CD4-positive, alpha-beta memory T cell (primary cell): ENCODE data around the gene FANK1. TPM values are rescaled to one million over a fixed set of nuclear protein-coding genes. Genes with fewer than 3 reads are reported as not detected.
"Not testable (repeated sequence)": the region's sequence is repeated elsewhere in the genome, so short reads cannot be mapped to it uniquely, and the experiment has no call there.

Source experiments
- CTCF ChIA-PET: fragments of 350-600 bp; sonication (Branson Sonifier 250); formaldehyde crosslinking; loops from one replicate; lab custom pipeline; 2021; ENCODE audit warnings: inconsistent platforms; ENCODE audit not compliant: partially characterized antibody; lab: Charles Lee
- POLR2A ChIA-PET: fragments of 350-600 bp; sonication (Branson Sonifier 250); formaldehyde crosslinking; loops from one replicate; lab custom pipeline; 2021; ENCODE audit not compliant: partially characterized antibody; lab: Charles Lee
- DNase-seq, 5 donors: peaks; one replicate each; pipeline versions ENCODE4 v3.0.0 to v3.0.0-alpha.2; 2020 to 2022; ENCODE audit warnings: mixed read lengths in 1 of 5
- H3K27ac ChIP-seq: one replicate; pipeline ENCODE4 v1.7.0; 2013; ENCODE audit warnings: low read depth, low read length
- H3K27me3 ChIP-seq: 2 replicates; pipeline ENCODE4 v1.7.0; 2013; ENCODE audit warnings: mild to moderate bottlenecking, low read length, moderate library complexity; ENCODE audit not compliant: insufficient read depth
- H3K36me3 ChIP-seq: 2 replicates; pipeline ENCODE4 v1.7.0; 2013; ENCODE audit warnings: mild to moderate bottlenecking, low read length, moderate library complexity; ENCODE audit not compliant: insufficient read depth
- H3K4me1 ChIP-seq: 2 replicates; pipeline ENCODE4 v1.7.0; 2013; ENCODE audit warnings: mild to moderate bottlenecking, low read length, moderate library complexity; ENCODE audit not compliant: insufficient read depth
- H3K4me3 ChIP-seq, 2 donors: one replicate each; pipeline ENCODE4 v1.7.0; 2013; ENCODE audit warnings: low read length in 2 of 2, mild to moderate bottlenecking in 1 of 2
- H3K9me3 ChIP-seq, 2 donors: one replicate each; pipeline ENCODE4 v1.7.0; 2013; ENCODE audit warnings: low read length in 2 of 2, control low read depth in 1 of 2; ENCODE audit not compliant: control insufficient read depth in 1 of 2
- H3K27ac Mint-ChIP-seq, 7 donors: one replicate each; pipeline ENCODE4 v1.8.0; 2020 to 2021; ENCODE audit warnings: mixed read lengths in 7 of 7, mild to moderate bottlenecking in 6 of 7, inconsistent platforms in 3 of 7, moderate library complexity in 3 of 7
- H3K27me3 Mint-ChIP-seq, 2 donors: one replicate each; pipeline ENCODE4 v1.8.0; 2020 to 2021; ENCODE audit warnings: mixed read lengths in 2 of 2
- H3K36me3 Mint-ChIP-seq, 2 donors: one replicate each; pipeline ENCODE4 v1.8.0; 2020 to 2021; ENCODE audit warnings: mixed read lengths in 2 of 2, inconsistent platforms in 1 of 2, mild to moderate bottlenecking in 1 of 2
- H3K4me1 Mint-ChIP-seq, 4 donors: one replicate each; pipeline ENCODE4 v1.8.0; 2020 to 2021; ENCODE audit warnings: mixed read lengths in 4 of 4, mild to moderate bottlenecking in 1 of 4
- H3K4me3 Mint-ChIP-seq, 8 donors: one replicate each; pipeline ENCODE4 v1.8.0; 2020 to 2021; ENCODE audit warnings: mixed read lengths in 8 of 8, mild to moderate bottlenecking in 7 of 8, moderate library complexity in 6 of 8, inconsistent platforms in 3 of 8
- H3K9me3 Mint-ChIP-seq, 8 donors: one replicate each; pipeline ENCODE4 v1.8.0; 2020 to 2021; ENCODE audit warnings: mixed read lengths in 8 of 8, mild to moderate bottlenecking in 5 of 8, inconsistent platforms in 3 of 8, moderate library complexity in 1 of 8
- intact Hi-C: fragments of 100-400 bp; cut with micrococcal nuclease; formaldehyde crosslinking; loops from one replicate; pipeline ENCODE4 v1.15.1; 2023
- polyA plus RNA-seq, 2 donors: library from polyadenylated mRNA; unstranded; fragments of 300-500 nt; fragmentation: Illumina TruSeq; gene quantifications; one replicate each; pipeline ENCODE4 v1.2.3, GENCODE V29; 2021
- total RNA-seq, 2 experiments: library from RNA; stranded (reverse); gene quantifications; one replicate each; pipeline ENCODE4 v1.2.3, GENCODE V29; 2021

Gene FANK1
- total and polyA plus RNA-seq, 4 experiments from 2014 or later = 0.72 to 0.99 TPM; not detected in 2

- H3K4me1 ChIP-seq = no peaks in the 10 kb centered on the region
- H3K9me3 Mint-ChIP-seq = peaks cover 0 to 17% (median 8%) of the 10 kb centered on the region in 8 donors
- peaks cover 0 to 1% of the 10 kb centered on the region in 2 donors for H3K27me3 Mint-ChIP-seq
- H3K27ac Mint-ChIP-seq = no peak overlapping the region
- H3K4me3 Mint-ChIP-seq = no peak overlapping the region
- H3K36me3 Mint-ChIP-seq = peaks cover 3 to 25% of the 10 kb centered on the region in 2 donors
- no peaks in the 10 kb centered on the region for H3K4me1 Mint-ChIP-seq
- no peak overlapping the region for H3K4me3 ChIP-seq
- POLR2A ChIA-PET = no interaction called here
- H3K36me3 ChIP-seq = no peaks in the 10 kb centered on the region
- no peak for DNase-seq
- H3K27me3 ChIP-seq = no peaks in the 10 kb centered on the region
- no peaks in the 10 kb centered on the region for H3K9me3 ChIP-seq
- no peak overlapping the region for H3K27ac ChIP-seq
- CTCF ChIA-PET = no interaction called here
- intact Hi-C loops = no loop called here
Measured at GRCh38 chr10:125878957-125879835, 17.2 kb upstream of the FANK1 start.

- Mint-ChIP-seq H3K9me3 (peaks cover 0 to 14% (median 7%) of the 10 kb centered on the region in 8 donors), H3K27me3 (peaks cover 0 to 1% of the 10 kb centered on the region in 2 donors), H3K36me3 (peaks cover 3 to 17% of the 10 kb centered on the region in 2 donors), H3K27ac (no peak overlapping the region), H3K4me1 (no peaks in the 10 kb centered on the region), H3K4me3 (no peak overlapping the region)
- ChIA-PET CTCF (no interaction called here), POLR2A (no interaction called here)
- Histone ChIP-seq H3K36me3 (no peaks in the 10 kb centered on the region), H3K27me3 (no peaks in the 10 kb centered on the region), H3K9me3 (no peaks in the 10 kb centered on the region), H3K4me3 (no peak overlapping the region), H3K4me1 (no peaks in the 10 kb centered on the region), H3K27ac (no peak overlapping the region)
- intact Hi-C loops = no loop called here
- no peak for DNase-seq
Measured at GRCh38 chr10:125880719-125881118, 15.6 kb upstream of the FANK1 start.

GRCh38 chr10:125881192-125881591, 15.2 kb upstream of the FANK1 start, which contains the start of gene DHX32:
Gene DHX32, minus strand, starts transcription at chr10:125881292. Its CDS starts 468 bp downstream, at chr10:125880824.
- POLR2A ChIA-PET = no interaction called here
- Mint-ChIP-seq H3K9me3 (peaks cover 0 to 9% (median 4%) of the 10 kb centered on the region in 8 donors), H3K27me3 (peaks cover 0 to 1% of the 10 kb centered on the region in 2 donors), H3K4me3 (no peak within 1 kb of the TSS), H3K4me1 (no peaks in the 10 kb centered on the region), H3K36me3 (peaks cover 3 to 12% of the 10 kb centered on the region in 2 donors), H3K27ac (no peak within 1 kb of the TSS)
- H3K27me3 ChIP-seq = no peaks in the 10 kb centered on the region
- H3K9me3 ChIP-seq = no peaks in the 10 kb centered on the region
- no peak within 1 kb of the TSS for H3K27ac ChIP-seq
- H3K4me3 ChIP-seq = no peak within 1 kb of the TSS
- intact Hi-C loops = no loop called here
- CTCF ChIA-PET = interaction anchor here (1.0 to 1.6 kb wide), 2 partner anchors 10 to 15 kb away, joined by 3 to 5 read pairs; no protein-coding TSS in a partner anchor
- no peaks in the 10 kb centered on the region for H3K4me1 ChIP-seq
- no peak for DNase-seq
- H3K36me3 ChIP-seq = no peaks in the 10 kb centered on the region

GRCh38 chr10:125882596-125882995, 13.8 kb upstream of the FANK1 start:
- H3K27ac Mint-ChIP-seq = no peak overlapping the region
- Histone ChIP-seq H3K4me1 (no peaks in the 10 kb centered on the region), H3K27me3 (no peaks in the 10 kb centered on the region), H3K36me3 (no peaks in the 10 kb centered on the region), H3K27ac (no peak overlapping the region), H3K4me3 (no peak overlapping the region), H3K9me3 (no peaks in the 10 kb centered on the region)
- POLR2A ChIA-PET = no interaction called here
- H3K36me3 Mint-ChIP-seq = peaks cover 3 to 8% of the 10 kb centered on the region in 2 donors
- CTCF ChIA-PET = interaction anchor here (1.0 to 1.6 kb wide), 2 partner anchors 9 to 12 kb away, joined by 3 to 5 read pairs; no protein-coding TSS in a partner anchor
- no peaks in the 10 kb centered on the region for H3K4me1 Mint-ChIP-seq
- no peak for DNase-seq
- no peak overlapping the region for H3K4me3 Mint-ChIP-seq
- intact Hi-C loops = no loop called here
- H3K27me3 Mint-ChIP-seq = peaks cover 0 to 1% of the 10 kb centered on the region in 2 donors
- H3K9me3 Mint-ChIP-seq = no peaks in the 10 kb centered on the region

- Histone ChIP-seq H3K27me3 (no peaks in the 10 kb centered on the region), H3K9me3 (no peaks in the 10 kb centered on the region), H3K4me3 (no peak overlapping the region), H3K36me3 (no peaks in the 10 kb centered on the region), H3K4me1 (no peaks in the 10 kb centered on the region), H3K27ac (no peak overlapping the region)
- intact Hi-C loops = no loop called here
- no peaks in the 10 kb centered on the region for H3K4me1 Mint-ChIP-seq
- no peak for DNase-seq
- ChIA-PET POLR2A (no interaction called here), CTCF (interaction anchor here (1.5 kb wide), 1 partner anchor 15 kb away, joined by 5 read pairs; no protein-coding TSS in a partner anchor)
- H3K27me3 Mint-ChIP-seq = peaks cover 0 to 1% of the 10 kb centered on the region in 2 donors
- H3K36me3 Mint-ChIP-seq = peaks cover 3 to 8% of the 10 kb centered on the region in 2 donors
- no peak overlapping the region for H3K27ac Mint-ChIP-seq
- no peaks in the 10 kb centered on the region for H3K9me3 Mint-ChIP-seq
- H3K4me3 Mint-ChIP-seq = no peak overlapping the region
Measured at GRCh38 chr10:125883211-125883610, 13.2 kb upstream of the FANK1 start.

DNA sequence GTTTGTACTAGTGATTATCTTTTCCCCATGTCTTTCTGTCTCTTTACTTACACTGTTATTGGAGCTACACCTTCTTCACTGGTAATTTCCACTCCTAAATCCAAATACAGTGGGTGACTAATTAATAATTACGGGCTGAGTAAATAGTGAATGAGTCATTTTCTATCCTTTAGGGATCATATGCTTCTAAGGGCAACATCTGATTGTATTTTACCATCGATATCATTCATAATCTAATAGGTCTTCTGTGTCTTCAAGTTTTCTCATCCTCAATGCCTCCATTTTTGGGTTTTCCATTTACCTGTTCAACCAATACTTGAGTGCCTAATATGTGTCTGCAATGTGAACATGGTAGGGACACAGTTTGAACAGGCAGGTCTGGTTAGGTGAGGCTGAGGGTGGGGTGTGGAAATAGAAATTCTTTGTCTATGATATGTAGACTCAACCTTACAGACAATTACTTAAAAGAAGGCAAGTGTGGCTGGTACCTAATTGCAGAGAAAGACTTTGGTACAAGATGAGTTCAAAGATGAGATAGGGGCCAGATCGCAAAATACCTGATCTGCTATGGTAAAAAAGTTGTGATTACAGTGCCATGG, 9.4 kb upstream of the FANK1 start:
- Mint-ChIP-seq H3K4me1 (no peaks in the 10 kb centered on the region), H3K27ac (no peak overlapping the region), H3K4me3 (no peak overlapping the region), H3K27me3 (no peaks in the 10 kb centered on the region), H3K9me3 (peaks cover 0 to 2% (median 0%) of the 10 kb centered on the region in 8 donors), H3K36me3 (peaks cover 0 to 3% of the 10 kb centered on the region in 2 donors)
- no peaks in the 10 kb centered on the region for H3K27me3 ChIP-seq
- no peak for DNase-seq
- no peaks in the 10 kb centered on the region for H3K4me1 ChIP-seq
- no peaks in the 10 kb centered on the region for H3K36me3 ChIP-seq
- H3K9me3 ChIP-seq = no peaks in the 10 kb centered on the region
- H3K4me3 ChIP-seq = no peak overlapping the region
- intact Hi-C loops = no loop called here
- POLR2A ChIA-PET = no interaction called here
- no peak overlapping the region for H3K27ac ChIP-seq
- CTCF ChIA-PET = no interaction called here

- DNase-seq, H3K36me3 ChIP-seq, H3K36me3 Mint-ChIP-seq, H3K27ac Mint-ChIP-seq, H3K9me3 Mint-ChIP-seq, CTCF ChIA-PET, H3K4me3 Mint-ChIP-seq, H3K4me1 ChIP-seq, H3K4me3 ChIP-seq, H3K27me3 ChIP-seq, intact Hi-C loops, H3K9me3 ChIP-seq, H3K27ac ChIP-seq, POLR2A ChIA-PET, H3K27me3 Mint-ChIP-seq, H3K4me1 Mint-ChIP-seq: not testable (repeated sequence)
Measured at GRCh38 chr10:125889441-125889840, 6.9 kb upstream of the FANK1 start.
